RWPE2 (cell line): ENCODE results near the gene GPRC6A.

Experiments
- ATAC-seq: fragments of 200-7000 bp; cut with Tn5 transposase; 3 replicates; pipeline ENCODE4 v1.9.1; 2021; ENCODE audit warnings: low read depth
- DNase-seq: peaks from one replicate; pipeline ENCODE4 v3.0.0-alpha.2; 2020; ENCODE audit warnings: low spot score
- H3K27ac ChIP-seq: fragments of 450-650 bp; 2 replicates; pipeline ENCODE4 v1.5.1; 2017; ENCODE audit warnings: mild to moderate bottlenecking; ENCODE audit not compliant: poor library complexity, severe bottlenecking
- H3K27me3 ChIP-seq: fragments of 250-450 bp; sonication (Bioruptor Pico); 2 replicates; pipeline ENCODE4 v1.5.1; 2021; ENCODE audit warnings: mild to moderate bottlenecking, moderate library complexity; ENCODE audit not compliant: insufficient read depth, poor library complexity, severe bottlenecking
- H3K36me3 ChIP-seq: fragments of 250-450 bp; sonication (Bioruptor Pico); 2 replicates; pipeline ENCODE4 v1.5.1; 2020; ENCODE audit warnings: low read depth, mild to moderate bottlenecking, moderate library complexity
- H3K4me1 ChIP-seq: fragments of 250-450 bp; sonication (Bioruptor Pico); 2 replicates; pipeline ENCODE4 v1.5.1; 2021; ENCODE audit warnings: mild to moderate bottlenecking, moderate library complexity; ENCODE audit not compliant: insufficient read depth, poor library complexity, severe bottlenecking
- H3K4me3 ChIP-seq: fragments of 250-450 bp; sonication (Bioruptor Pico); 2 replicates; pipeline ENCODE4 v1.5.1; 2021; ENCODE audit warnings: mild to moderate bottlenecking, moderate library complexity; ENCODE audit not compliant: severe bottlenecking
- H3K9me3 ChIP-seq: fragments of 250-450 bp; sonication (Bioruptor Pico); 2 replicates; pipeline ENCODE4 v1.5.1; 2021; ENCODE audit warnings: mild to moderate bottlenecking, moderate library complexity; ENCODE audit not compliant: severe bottlenecking
- CTCF ChIP-seq: fragments of 450-650 bp; IDR thresholded peaks from one replicate; pipeline ENCODE4 v1.5.1; 2017; ENCODE audit warnings: mild to moderate bottlenecking, moderate library complexity; ENCODE audit not compliant: poor library complexity, severe bottlenecking

The GPRC6A gene

GRCh38 chr6:116763048-116763447 is 65.8 kb downstream of the GPRC6A start:
- ATAC-seq = no peak
- Histone ChIP-seq H3K27me3 (peaks cover 58% of the 10 kb centered on the region), H3K36me3 (no peaks in the 10 kb centered on the region)

GRCh38 chr6:116762235-116762634 is 66.6 kb downstream of the GPRC6A start:
- DNase-seq (no peak), ATAC-seq (no peak)
- peaks cover 52% of the 10 kb centered on the region for H3K27me3 ChIP-seq
- H3K4me3 ChIP-seq = no peak overlapping the region
- H3K27ac ChIP-seq = no peak overlapping the region
- no peaks in the 10 kb centered on the region for H3K4me1 ChIP-seq
- H3K36me3 ChIP-seq = no peaks in the 10 kb centered on the region
- TF ChIP-seq CTCF = no peak
- H3K9me3 ChIP-seq = peaks cover 1% of the 10 kb centered on the region

More at GRCh38 chr6:116763048-116763447, 65.8 kb downstream of the GPRC6A start:
- Histone ChIP-seq H3K4me1 (no peaks in the 10 kb centered on the region), H3K4me3 (no peak overlapping the region), H3K9me3 (peaks cover 1% of the 10 kb centered on the region), H3K27ac (no peak overlapping the region)
- no peak for DNase-seq
- TF ChIP-seq CTCF = no peak

- no peak for TF ChIP-seq CTCF
- DNase-seq = no peak
- no peak for ATAC-seq
- Histone ChIP-seq H3K4me1 (no peaks in the 10 kb centered on the region), H3K36me3 (no peaks in the 10 kb centered on the region), H3K27ac (no peak overlapping the region), H3K27me3 (peaks cover 47% of the 10 kb centered on the region), H3K9me3 (peaks cover 1% of the 10 kb centered on the region), H3K4me3 (no peak overlapping the region)
Measured at GRCh38 chr6:116761779-116762178, 67.1 kb downstream of the GPRC6A start.

GRCh38 chr6:116745176-116745575 is 83.7 kb downstream of the GPRC6A start:
- H3K4me3 ChIP-seq = no peak overlapping the region
- ATAC-seq (no peak), DNase-seq (no peak)
- no peak for TF ChIP-seq CTCF
- no peaks in the 10 kb centered on the region for H3K27me3 ChIP-seq
- H3K36me3 ChIP-seq = no peaks in the 10 kb centered on the region
- H3K4me1 ChIP-seq = no peaks in the 10 kb centered on the region
- no peak overlapping the region for H3K27ac ChIP-seq
- no peaks in the 10 kb centered on the region for H3K9me3 ChIP-seq
